Heart right ventricle (tissue), 16 donors: ENCODE measurements around the gene NEDD4L. TPM values are rescaled to one million over a fixed set of nuclear protein-coding genes. Genes with fewer than 3 reads are reported as not detected.

Experiments used
- ATAC-seq, 8 donors: fragments of 200-7000 bp; cut with Tn5 transposase; one replicate each; pipeline ENCODE4 v1.9.1; 2020; ENCODE audit warnings: mild to moderate bottlenecking in 8 of 8, moderate library complexity in 8 of 8, moderate number of reproducible peaks in 1 of 8
- DNase-seq, 2 donors: peaks; one replicate each; pipeline ENCODE4 v3.0.0-alpha.2; 2020
- H3K27ac ChIP-seq, 10 donors: fragments of 200-600 bp; sonication (generic) in 2 of 10; one replicate each; pipeline versions ENCODE4 v1.5.0 to v1.8.0; 2020 to 2022; ENCODE audit warnings: mild to moderate bottlenecking in 3 of 10
- H3K27me3 ChIP-seq, 7 donors: fragments of 200-600 bp; one replicate each; pipeline ENCODE4 v1.8.0; 2021 to 2022; ENCODE audit warnings: mild to moderate bottlenecking in 2 of 7
- H3K36me3 ChIP-seq, 9 donors: fragments of 200-600 bp; sonication (generic) in 1 of 9; one replicate each; pipeline versions ENCODE4 v1.5.0 to v1.8.0; 2020 to 2022; ENCODE audit warnings: mild to moderate bottlenecking in 2 of 9
- H3K4me1 ChIP-seq, 9 donors: fragments of 200-600 bp; sonication (generic) in 1 of 9; one replicate each; pipeline versions ENCODE4 v1.5.0 to v1.8.0; 2020 to 2022; ENCODE audit warnings: mild to moderate bottlenecking in 4 of 9
- H3K4me3 ChIP-seq, 10 donors: fragments of 200-600 bp; sonication (generic) in 2 of 10; one replicate each; pipeline versions ENCODE4 v1.5.0 to v1.8.0; 2020 to 2022; ENCODE audit warnings: mild to moderate bottlenecking in 7 of 10, moderate library complexity in 2 of 10
- H3K9me3 ChIP-seq, 11 donors: fragments of 200-600 bp in 10 of 11; sonication (generic) in 2 of 11; one replicate each; pipeline versions ENCODE4 v1.5.0 to v1.8.0; 2013 to 2022; ENCODE audit warnings: mild to moderate bottlenecking in 2 of 11, control low read depth in 1 of 11, moderate library complexity in 1 of 11
- whole genome bisulfite sequencing, 2 donors: extraction: QIAGEN DNeasy Blood & Tissue Kit; methylation state at CpG; one replicate each; pipeline ENCODE4 v1.1.7; 2013; ENCODE audit warnings: inconsistent platforms in 1 of 2; 5-methylcytosine and 5-hydroxymethylcytosine counted together
- intact Hi-C, 10 donors: fragments of 100-400 bp; cut with DNase I; formaldehyde crosslinking; loops; one replicate each; pipeline versions ENCODE4 v1.11.1 to v1.14.2; 2022
- polyA plus RNA-seq, 2 donors: library from polyadenylated mRNA; stranded (reverse); fragments of 200-250 nt; gene quantifications; one replicate each; pipeline ENCODE4 v1.2.3, GENCODE V29; 2013
- total RNA-seq, 10 donors: library from RNA; stranded (reverse); fragmentation: NEBNext Ultra II Directional in 3 of 10; extraction: Animal tissue kit (Norgen Biotek cat#: 25700) in 3 of 10; gene quantifications; one replicate each; pipeline versions ENCODE4 v1.2.1 to v1.2.4, GENCODE V29; 2021 to 2023
- TF ChIP-seq, protein P1 (sequence below), 9 donors: fragments of 200-600 bp; sonication (generic) in 2 of 9; IDR thresholded peaks; one replicate each; pipeline versions ENCODE4 v1.5.0 to v1.8.0; 2021 to 2022; ENCODE audit warnings: antibody characterized with exemption in 9 of 9, mild to moderate bottlenecking in 5 of 9, moderate library complexity in 1 of 9
- donor health status: Arrhythmogenic right ventricular cardiomyopathy.
- donor health status: ischemic (EF 13 %, LVEDD 7.1; RV severe dilation, severe dysfunction).
- donor health status: healthy with polysubstance abuse.
- donor health status: DM: no; HTN: yes; CAD: no.
- donor health status: DM: no; HTN: no; CAD: no.
- donor health status: ischemic (EF 25% LVEDD 6.9; RV normal size, moderate dysfunction).
- donor health status: ischemic (EF 25% LVEDD 5.7; RV mildly dilated, moderate dysfunction).
- donor health status: healthy.
- donor health status: DM: yes; HTN: yes; CAD: no.
- donor health status: Ischemic cardiomyopathy.
- donor health status: ischemic (EF 35%, LVEDD 5.7; RV mildly dilated, moderate dysfunction).
- donor health status: nonischemic (EF 11% LVEDD 7.7; RV severe dilation, severe dysfunction).
- donor health status: DM: yes; HTN: yes; CAD: no.
- donor health status: PGD.
- donor health status: ischemic (EF 29% LVEDD 5.4; RV normal size, mild dysfunction).
- donor health status: nonischemic (EF 23%, LVEDD 6.1; RV moderate dilation, normal function).

The NEDD4L gene
- total and polyA plus RNA-seq, 12 donors: 9.6 to 67.1 (median 49.4) TPM

GRCh38 chr18:58009166-58009565, 34.9 kb upstream of the NEDD4L start:
- Histone ChIP-seq H3K27me3 (peaks cover 0 to 6% (median 0%) of the 10 kb centered on the region in 7 donors), H3K4me3 (no peak overlapping the region), H3K27ac (no peak overlapping the region), H3K9me3 (no peaks in the 10 kb centered on the region), H3K36me3 (no peaks in the 10 kb centered on the region), H3K4me1 (peaks cover 0 to 4% (median 0%) of the 10 kb centered on the region in 9 donors)
- no peak for DNase-seq
- TF ChIP-seq, protein P1, sequence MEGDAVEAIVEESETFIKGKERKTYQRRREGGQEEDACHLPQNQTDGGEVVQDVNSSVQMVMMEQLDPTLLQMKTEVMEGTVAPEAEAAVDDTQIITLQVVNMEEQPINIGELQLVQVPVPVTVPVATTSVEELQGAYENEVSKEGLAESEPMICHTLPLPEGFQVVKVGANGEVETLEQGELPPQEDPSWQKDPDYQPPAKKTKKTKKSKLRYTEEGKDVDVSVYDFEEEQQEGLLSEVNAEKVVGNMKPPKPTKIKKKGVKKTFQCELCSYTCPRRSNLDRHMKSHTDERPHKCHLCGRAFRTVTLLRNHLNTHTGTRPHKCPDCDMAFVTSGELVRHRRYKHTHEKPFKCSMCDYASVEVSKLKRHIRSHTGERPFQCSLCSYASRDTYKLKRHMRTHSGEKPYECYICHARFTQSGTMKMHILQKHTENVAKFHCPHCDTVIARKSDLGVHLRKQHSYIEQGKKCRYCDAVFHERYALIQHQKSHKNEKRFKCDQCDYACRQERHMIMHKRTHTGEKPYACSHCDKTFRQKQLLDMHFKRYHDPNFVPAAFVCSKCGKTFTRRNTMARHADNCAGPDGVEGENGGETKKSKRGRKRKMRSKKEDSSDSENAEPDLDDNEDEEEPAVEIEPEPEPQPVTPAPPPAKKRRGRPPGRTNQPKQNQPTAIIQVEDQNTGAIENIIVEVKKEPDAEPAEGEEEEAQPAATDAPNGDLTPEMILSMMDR (IDR thresholded peaks at IDR 0.05): no peak
- intact Hi-C loops: no loop called here
- no peak for ATAC-seq

GRCh38 chr18:58010265-58010664, 33.8 kb upstream of the NEDD4L start:
- Histone ChIP-seq H3K36me3 (no peaks in the 10 kb centered on the region), H3K4me3 (no peak overlapping the region), H3K9me3 (no peaks in the 10 kb centered on the region), H3K4me1 (peaks cover 0 to 4% (median 0%) of the 10 kb centered on the region in 9 donors), H3K27ac (no peak overlapping the region), H3K27me3 (peaks cover 0 to 6% (median 0%) of the 10 kb centered on the region in 7 donors)
- intact Hi-C loops: no loop called here
- no peak for DNase-seq
- TF ChIP-seq, protein P1 (IDR thresholded peaks at IDR 0.05): no peak
- 91 to 92% methylated on average over 4 of the region's 4 CpGs for WGBS, 2 donors
- ATAC-seq: no peak

GRCh38 chr18:58012356-58012755, 31.7 kb upstream of the NEDD4L start:
- DNase-seq (no peak), ATAC-seq (no peak)
- Histone ChIP-seq H3K27ac (no peak overlapping the region), H3K9me3 (peaks cover 0 to 14% (median 3%) of the 10 kb centered on the region in 11 donors), H3K36me3 (no peaks in the 10 kb centered on the region), H3K4me3 (no peak overlapping the region), H3K4me1 (peaks cover 0 to 4% (median 0%) of the 10 kb centered on the region in 9 donors), H3K27me3 (no peaks in the 10 kb centered on the region)
- TF ChIP-seq, protein P1 (IDR thresholded peaks at IDR 0.05): no peak
- WGBS, 2 donors: 97 to 100% methylated on average over 1 of the region's 1 CpG
- intact Hi-C loops: no loop called here

GRCh38 chr18:58013241-58014211, 30.5 kb upstream of the NEDD4L start:
- TF ChIP-seq, protein P1 (IDR thresholded peaks at IDR 0.05): no peak
- H3K9me3 ChIP-seq: peaks cover 0 to 14% (median 3%) of the 10 kb centered on the region in 11 donors
- no peaks in the 10 kb centered on the region for H3K36me3 ChIP-seq
- no peaks in the 10 kb centered on the region for H3K27me3 ChIP-seq
- 59 to 69% methylated on average over 8 of the region's 8 CpGs for WGBS, 2 donors
- no peak overlapping the region for H3K27ac ChIP-seq
- H3K4me3 ChIP-seq: no peak overlapping the region
- no peak for ATAC-seq
- H3K4me1 ChIP-seq: peaks cover 0 to 4% (median 0%) of the 10 kb centered on the region in 9 donors
- intact Hi-C loops: no loop called here
- DNase-seq: no peak
